IMR-90 (cell line): ENCODE data around the gene IZUMO2. TPM values are rescaled to one million over a fixed set of nuclear protein-coding genes. Genes with fewer than 3 reads are reported as not detected.

Experiments used
- ATAC-seq: fragments of 200-7000 bp; cut with Tn5 transposase; 2 replicates; pipeline ENCODE4 v1.9.1; 2020; ENCODE audit warnings: low read depth, mild to moderate bottlenecking, moderate library complexity
- Bru-seq: library from RNA; stranded (reverse); fragments of 400-500 nt; gene quantifications from one replicate; lab custom pipeline; 2021; lab: Mats Ljungman, UMichigan
- BruChase-seq, 2 experiments: library from RNA; stranded (reverse); fragments of 400-500 nt; gene quantifications; one replicate each; lab custom pipeline; 2021; lab: Mats Ljungman, UMichigan
- BruUV-seq: library from RNA; stranded (reverse); fragments of 400-500 nt; replicated peaks from 2 replicates; lab custom pipeline; 2021; lab: Mats Ljungman, UMichigan
- CTCF ChIA-PET: fragments of 300-600 bp; formaldehyde crosslinking; extraction: SDS; loops from one replicate; lab custom pipeline; 2021; ENCODE audit warnings: antibody characterized with exemption; lab: Yijun Ruan, JAX
- POLR2A ChIA-PET: fragments of 300-600 bp; sonication (Branson Sonifier 250); formaldehyde crosslinking; loops from one replicate; lab custom pipeline; 2022; ENCODE audit warnings: antibody characterized with exemption; ENCODE audit not compliant: unreplicated experiment; lab: Charles Lee
- DNase-seq: peaks from one replicate; pipeline ENCODE4 v3.0.0; 2013
- H2AFZ ChIP-seq: replicated peaks from 2 replicates; pipeline ENCODE3; 2013; ENCODE audit warnings: low read length, mild to moderate bottlenecking; ENCODE audit not compliant: poor library complexity
- H2AK5ac ChIP-seq: 2 replicates; pipeline ENCODE4 v1.6.1; 2013; ENCODE audit warnings: low read depth, low read length, inconsistent platforms
- H2AK9ac ChIP-seq: replicated peaks from 2 replicates; pipeline ENCODE3; 2013; ENCODE audit warnings: mild to moderate bottlenecking, low read depth, low read length, moderate library complexity; ENCODE audit not compliant: poor library complexity
- H2BK120ac ChIP-seq: 2 replicates; pipeline ENCODE4 v1.6.1; 2013; ENCODE audit warnings: low read depth, low read length, inconsistent platforms
- H2BK15ac ChIP-seq: 3 replicates; pipeline ENCODE4 v1.6.1; 2013; ENCODE audit warnings: low read depth, low read length, inconsistent platforms
- H2BK20ac ChIP-seq: 2 replicates; pipeline ENCODE4 v1.6.1; 2013; ENCODE audit warnings: low read depth, mild to moderate bottlenecking, inconsistent platforms, low read length, moderate library complexity
- H2BK5ac ChIP-seq: 2 replicates; pipeline ENCODE4 v1.6.1; 2013; ENCODE audit warnings: mild to moderate bottlenecking, low read depth, low read length, inconsistent platforms; ENCODE audit not compliant: poor library complexity, severe bottlenecking
- H3K14ac ChIP-seq: replicated peaks from 2 replicates; pipeline ENCODE4 v1.6.1; 2013; ENCODE audit warnings: low read depth, low read length, inconsistent platforms
- H3K18ac ChIP-seq: 2 replicates; pipeline ENCODE4 v1.6.1; 2013; ENCODE audit warnings: low read depth, low read length, control low read depth
- H3K23ac ChIP-seq: 2 replicates; pipeline ENCODE4 v1.6.1; 2013; ENCODE audit warnings: low read depth, low read length, inconsistent platforms
- H3K27ac ChIP-seq: 2 replicates; pipeline ENCODE4 v1.5.1; 2013; ENCODE audit warnings: mild to moderate bottlenecking, control low read depth, low read length; ENCODE audit not compliant: insufficient read depth
- H3K27me3 ChIP-seq: 2 replicates; pipeline ENCODE4 v1.6.1; 2013; ENCODE audit warnings: low read length; ENCODE audit not compliant: control insufficient read depth, insufficient read depth
- H3K36me3 ChIP-seq: 2 replicates; pipeline ENCODE4 v1.6.1; 2013; ENCODE audit warnings: low read length, mixed read lengths; ENCODE audit not compliant: control insufficient read depth, insufficient read depth
- H3K4ac ChIP-seq: 2 replicates; pipeline ENCODE4 v1.6.1; 2013; ENCODE audit warnings: low read depth, low read length, inconsistent platforms
- H3K4me1 ChIP-seq: 2 replicates; pipeline ENCODE4 v1.6.1; 2013; ENCODE audit warnings: low read length, mixed read lengths; ENCODE audit not compliant: control insufficient read depth, insufficient read depth
- H3K4me2 ChIP-seq: 2 replicates; pipeline ENCODE4 v1.6.1; 2013; ENCODE audit warnings: low read depth, mild to moderate bottlenecking, control low read depth, low read length, moderate library complexity
- H3K4me3 ChIP-seq: 2 replicates; pipeline ENCODE4 v1.5.1; 2013; ENCODE audit warnings: low read depth, mild to moderate bottlenecking, control low read depth, low read length, moderate library complexity; ENCODE audit not compliant: insufficient read depth
- H3K56ac ChIP-seq: 2 replicates; pipeline ENCODE4 v1.6.1; 2013; ENCODE audit warnings: low read length, inconsistent platforms; ENCODE audit not compliant: insufficient read depth; ENCODE audit errors: extremely low read depth
- H3K79me1 ChIP-seq, 2 experiments: 2 replicates each; pipeline ENCODE4 v1.6.1; 2013; ENCODE audit warnings: low read length in 2 of 2, inconsistent platforms in 1 of 2, low read depth in 1 of 2
- H3K9ac ChIP-seq: 2 replicates; pipeline ENCODE4 v1.6.1; 2013; ENCODE audit warnings: low read depth, low read length, control low read depth
- H3K9me1 ChIP-seq: 2 replicates; pipeline ENCODE4 v1.6.1; 2013; ENCODE audit warnings: low read length, inconsistent platforms; ENCODE audit not compliant: insufficient read depth
- H3K9me3 ChIP-seq: 2 replicates; pipeline ENCODE4 v1.6.1; 2013; ENCODE audit warnings: low read length; ENCODE audit not compliant: control insufficient read depth, insufficient read depth
- H4K20me1 ChIP-seq: 2 replicates; pipeline ENCODE4 v1.6.1; 2013; ENCODE audit warnings: low read length, inconsistent platforms; ENCODE audit not compliant: insufficient read depth
- H4K5ac ChIP-seq: 2 replicates; pipeline ENCODE4 v1.6.1; 2013; ENCODE audit warnings: mild to moderate bottlenecking, low read depth, low read length, control low read depth
- H4K8ac ChIP-seq, 2 experiments: 2 replicates each; pipeline ENCODE4 v1.6.1; 2013; ENCODE audit warnings: low read depth in 2 of 2, low read length in 2 of 2, control low read depth in 1 of 2, inconsistent platforms in 1 of 2
- H4K91ac ChIP-seq: 2 replicates; pipeline ENCODE4 v1.6.1; 2013; ENCODE audit warnings: low read depth, low read length, inconsistent platforms; ENCODE audit not compliant: insufficient read depth
- CTCF ChIP-seq: conservative IDR thresholded peaks from 2 replicates; pipeline ENCODE4 v1.5.1; 2012; ENCODE audit warnings: mild to moderate bottlenecking, low read depth, low read length, improper control_type of control experiment
- MAFK ChIP-seq: IDR thresholded peaks from 2 replicates; pipeline ENCODE4 v1.6.1; 2012; ENCODE audit warnings: low read depth, low read length, improper control_type of control experiment
- MAZ ChIP-seq: IDR thresholded peaks from 2 replicates; pipeline ENCODE4 v1.6.1; 2012; ENCODE audit warnings: low read depth, mild to moderate bottlenecking, low read length, improper control_type of control experiment, moderate library complexity, borderline replicate concordance
- POLR2A ChIP-seq: IDR thresholded peaks from 2 replicates; pipeline ENCODE4 v1.6.1; 2012; ENCODE audit warnings: mild to moderate bottlenecking, low read depth, low read length
- RAD21 ChIP-seq: IDR thresholded peaks from 2 replicates; pipeline ENCODE4 v1.6.1; 2012; ENCODE audit warnings: low read length, improper control_type of control experiment
- WGBS, 2 experiments: methylation state at CpG; one replicate each; pipeline versions ENCODE4 v1.1.5 to v1.1.7; 2013; ENCODE audit warnings: missing lambda C conversion rate in 2 of 2; ENCODE audit not compliant: insufficient read length in 1 of 2; ENCODE audit errors: extremely low coverage in 2 of 2; 5-methylcytosine and 5-hydroxymethylcytosine counted together
- dilution Hi-C: fragments of 300-500 bp; cut with HindIII; formaldehyde crosslinking; loops from one replicate; pipeline ENCODE4 v1.14.3; 2018; ENCODE audit warnings: low sequenced_read_pairs; ENCODE audit not compliant: unreplicated experiment
- in situ Hi-C: fragments of 300-500 bp; cut with MboI; formaldehyde crosslinking; loops from 3 replicates; pipeline ENCODE4 v1.14.3; 2019; ENCODE audit warnings: low sequenced_read_pairs, inconsistent platforms, mixed read lengths
- intact Hi-C: fragments of 100-400 bp; cut with micrococcal nuclease; formaldehyde crosslinking; loops from 2 replicates; pipeline ENCODE4 v1.10.0; 2022
- long read RNA-seq: library from polyadenylated mRNA; unstranded; transcript quantifications from one replicate; pipeline ENCODE4 v2.0.0, GENCODE V29; 2021; ENCODE audit not compliant: unreplicated experiment
- polyA plus RNA-seq, 3 experiments: library from polyadenylated mRNA; depleted of rRNA; stranded (reverse); fragments of >200 nt; gene quantifications; 2 replicates each; pipeline ENCODE4 v1.2.3, GENCODE V29; 2012; ENCODE audit warnings: low replicate concordance in 1 of 3
- total RNA-seq: library from RNA; depleted of rRNA; stranded (reverse); fragments of >200 nt; gene quantifications from 2 replicates; pipeline ENCODE4 v1.2.3, GENCODE V29; 2012; rRNA removed

IZUMO2 gene
- total RNA-seq (not detected in 2 replicates), polyA plus RNA-seq (2012; rRNA removed) (not detected in 2 replicates), Bru-seq, nascent RNA (not detected), BruChase-seq, experiment 1, labeled RNA remaining after a 6-hour chase (not detected), BruChase-seq, experiment 2, labeled RNA remaining after a 2-hour chase (not detected)
- not detected in 2 replicates for polyA plus RNA-seq (2012; cell fraction: cytosol; rRNA removed)
- polyA plus RNA-seq (2012; cell fraction: nucleus; rRNA removed; ENCODE audit: low replicate concordance), result not detected in 2 replicates
- long read RNA-seq, result 0 reads

GRCh38 chr19:50162988-50163387 is at the start of gene IZUMO2:
TSS of gene IZUMO2 (minus strand) at chr19:50163281. CDS start at chr19:50163194, 87 bp downstream.
- no TSS peak for BruUV-seq
- Histone ChIP-seq H3K4me1 (no peaks in the 10 kb centered on the region), H3K9me1 (no peaks in the 10 kb centered on the region), H2BK15ac (no peak within 1 kb of the TSS), H3K4me2 (no peak within 1 kb of the TSS), H4K8ac (no peak within 1 kb of the TSS), H4K91ac (no peak within 1 kb of the TSS), H3K79me1 (no peaks in the 10 kb centered on the region), H3K4ac (no peak within 1 kb of the TSS), H3K23ac (no peak within 1 kb of the TSS), H3K27ac (no peak within 1 kb of the TSS), H2BK120ac (no peak within 1 kb of the TSS), H3K9me3 (peaks cover 20% of the 10 kb centered on the region), H2AK5ac (no peak within 1 kb of the TSS), H4K20me1 (no peaks in the 10 kb centered on the region), H2AFZ (no peak within 1 kb of the TSS), H4K5ac (no peak within 1 kb of the TSS), H3K4me3 (no peak within 1 kb of the TSS), H2AK9ac (no peak within 1 kb of the TSS), H2BK5ac (no peak within 1 kb of the TSS), H3K14ac (no peak within 1 kb of the TSS), H3K27me3 (no peaks in the 10 kb centered on the region), H3K56ac (no peak within 1 kb of the TSS), H3K36me3 (no peaks in the 10 kb centered on the region), H2BK20ac (no peak within 1 kb of the TSS), H3K18ac (no peak within 1 kb of the TSS), H3K9ac (no peak within 1 kb of the TSS)
- in situ Hi-C loops (no loop called here), intact Hi-C loops (no loop called here), dilution Hi-C loops (no loop called here)
- WGBS, 2 experiments, result 44% methylated on average over 5 of the region's 26 CpGs; no CpG with 5 or more reads in 1 of the 2 experiments
- TF ChIP-seq RAD21 (no peak), MAZ (no peak), POLR2A (no peak), CTCF (no peak), MAFK (no peak)
- ChIA-PET CTCF (no interaction called here), POLR2A (no interaction called here)
- DNase-seq (no peak), ATAC-seq (no peak)
